GM08714 (cell line): ENCODE results near the gene CADM2.

Experiments used
- H3K4me3 ChIP-seq: fragments of 200-500 bp; sonication (Bioruptor generic); 2 replicates; pipeline ENCODE4 v1.5.1; 2014; ENCODE audit warnings: mild to moderate bottlenecking, low read length, inconsistent platforms
- ZNF274 ChIP-seq: IDR thresholded peaks from 2 replicates; pipeline ENCODE4 v1.6.1; 2012; ENCODE audit warnings: mild to moderate bottlenecking, low read depth, low read length

CADM2 gene

GRCh38 chr3:85837402-85837801, 878.6 kb downstream of the CADM2 start:
- no peak overlapping the region for H3K4me3 ChIP-seq
- TF ChIP-seq ZNF274 = no peak

- no peak overlapping the region for H3K4me3 ChIP-seq
- TF ChIP-seq ZNF274 = no peak
Observed at GRCh38 chr3:85838921-85839320, 880.1 kb downstream of the CADM2 start.

GRCh38 chr3:85842081-85842480, 883.3 kb downstream of the CADM2 start:
- H3K4me3 ChIP-seq = no peak overlapping the region
- TF ChIP-seq ZNF274 = no peak

- H3K4me3 ChIP-seq = no peak overlapping the region
- TF ChIP-seq ZNF274 = no peak
Observed at GRCh38 chr3:85846940-85847339, 888.2 kb downstream of the CADM2 start.

- TF ChIP-seq ZNF274 = no peak
- no peak overlapping the region for H3K4me3 ChIP-seq
Observed at GRCh38 chr3:85851071-85851470, 892.3 kb downstream of the CADM2 start.

GRCh38 chr3:85853805-85854204, 895.0 kb downstream of the CADM2 start:
- no peak for TF ChIP-seq ZNF274
- no peak overlapping the region for H3K4me3 ChIP-seq

GRCh38 chr3:85862893-85863455, 904.2 kb downstream of the CADM2 start:
- H3K4me3 ChIP-seq = no peak overlapping the region
- no peak for TF ChIP-seq ZNF274

GRCh38 chr3:85864896-85865295, 906.1 kb downstream of the CADM2 start:
- no peak overlapping the region for H3K4me3 ChIP-seq
- no peak for TF ChIP-seq ZNF274

- H3K4me3 ChIP-seq = no peak overlapping the region
- TF ChIP-seq ZNF274 = no peak
Observed at GRCh38 chr3:85867072-85867471, 908.3 kb downstream of the CADM2 start.

- TF ChIP-seq ZNF274 = no peak
- H3K4me3 ChIP-seq = no peak overlapping the region
Observed at GRCh38 chr3:85875589-85875988, 916.8 kb downstream of the CADM2 start.

GRCh38 chr3:85877631-85878030, 918.8 kb downstream of the CADM2 start:
- H3K4me3 ChIP-seq = no peak overlapping the region
- no peak for TF ChIP-seq ZNF274

- TF ChIP-seq ZNF274 = no peak
- H3K4me3 ChIP-seq = no peak overlapping the region
Observed at GRCh38 chr3:85881833-85882393, 923.1 kb downstream of the CADM2 start.

- TF ChIP-seq ZNF274 = no peak
- no peak overlapping the region for H3K4me3 ChIP-seq
Observed at GRCh38 chr3:85890043-85890555, 931.3 kb downstream of the CADM2 start.

GRCh38 chr3:85903434-85903833, 944.6 kb downstream of the CADM2 start:
- no peak for TF ChIP-seq ZNF274
- no peak overlapping the region for H3K4me3 ChIP-seq

- TF ChIP-seq ZNF274 = no peak
Observed at GRCh38 chr3:85912980-85913379, 954.2 kb downstream of the CADM2 start.

GRCh38 chr3:85922374-85922773, 963.6 kb downstream of the CADM2 start:
- TF ChIP-seq ZNF274 = no peak
- H3K4me3 ChIP-seq = no peak overlapping the region

More at GRCh38 chr3:85912980-85913379, 954.2 kb downstream of the CADM2 start:
- no peak overlapping the region for H3K4me3 ChIP-seq
